H1 (cell line): ENCODE measurements around the gene TOGARAM1. TPM values are rescaled to one million over a fixed set of nuclear protein-coding genes. Genes with fewer than 3 reads are reported as not detected.

Source experiments
- CTCF ChIA-PET: fragments of 300-600 bp; sonication (Branson Sonifier 250); formaldehyde crosslinking; loops from one replicate; lab custom pipeline; 2021; ENCODE audit not compliant: partially characterized antibody; lab: Charles Lee
- POLR2A ChIA-PET: fragments of 300-600 bp; sonication (Branson Sonifier 250); formaldehyde crosslinking; loops from one replicate; lab custom pipeline; 2021; ENCODE audit warnings: inconsistent platforms; ENCODE audit not compliant: partially characterized antibody; lab: Charles Lee
- DNase-seq, 2 experiments: peaks; one replicate each; pipeline versions ENCODE4 v3.0.0 to v3.0.0-alpha.2; 2010 to 2022; ENCODE audit warnings: low spot score in 2 of 2, low read depth in 1 of 2, mixed read lengths in 1 of 2
- FAIRE-seq: peaks from 2 replicates; lab custom pipeline; 2011; peaks lifted over from hg19 to GRCh38; lab: Jason Lieb, UNC
- H2AFZ ChIP-seq: 2 replicates; pipeline ENCODE4 v1.8.1; 2012; ENCODE audit warnings: low read length, inconsistent platforms
- H2AK5ac ChIP-seq: 2 replicates; pipeline ENCODE4 v1.6.1; 2013; ENCODE audit warnings: low read depth, low read length
- H2BK120ac ChIP-seq: replicated peaks from 2 replicates; pipeline ENCODE3; 2013; ENCODE audit warnings: low read depth, low read length, inconsistent platforms
- H2BK12ac ChIP-seq: 2 replicates; pipeline ENCODE4 v1.6.1; 2013; ENCODE audit warnings: low read depth, low read length
- H2BK15ac ChIP-seq: 2 replicates; pipeline ENCODE4 v1.6.1; 2013; ENCODE audit warnings: low read length
- H2BK20ac ChIP-seq: 2 replicates; pipeline ENCODE4 v1.6.1; 2013; ENCODE audit warnings: low read length
- H2BK5ac ChIP-seq: 2 replicates; pipeline ENCODE4 v1.6.1; 2013; ENCODE audit warnings: low read depth, low read length
- H3K14ac ChIP-seq: 2 replicates; pipeline ENCODE4 v1.6.1; 2013; ENCODE audit warnings: inconsistent platforms; ENCODE audit not compliant: insufficient read length
- H3K18ac ChIP-seq: 2 replicates; pipeline ENCODE4 v1.6.1; 2013; ENCODE audit warnings: low read length; ENCODE audit errors: extremely low read depth
- H3K23ac ChIP-seq: 2 replicates; pipeline ENCODE4 v1.6.1; 2013; ENCODE audit warnings: inconsistent platforms; ENCODE audit not compliant: insufficient read length
- H3K23me2 ChIP-seq: 2 replicates; pipeline ENCODE4 v1.6.1; 2013; ENCODE audit warnings: low read depth, low read length
- H3K27ac ChIP-seq: 2 replicates; pipeline ENCODE4 v1.6.1; 2011; ENCODE audit warnings: low read depth, low read length, inconsistent platforms
- H3K27me3 ChIP-seq, 4 experiments: replicated peaks in 1 of 4; 1 replicate in 1 of 4; 2 replicates in 3 of 4; pipeline versions ENCODE4 v1.6.1 to v1.8.1; 2011 to 2013; ENCODE audit warnings: low read length in 3 of 4, mild to moderate bottlenecking in 3 of 4, inconsistent platforms in 2 of 4, mixed read lengths in 2 of 4, moderate library complexity in 1 of 4; ENCODE audit not compliant: control insufficient read depth in 3 of 4, insufficient read depth in 3 of 4; ENCODE audit errors: extremely low read depth in 1 of 4
- H3K36me3 ChIP-seq, 4 experiments: 2 replicates each; pipeline versions ENCODE4 v1.6.1 to v1.8.1; 2011 to 2013; ENCODE audit warnings: mild to moderate bottlenecking in 4 of 4, low read length in 3 of 4, moderate library complexity in 2 of 4, control low read depth in 1 of 4, inconsistent platforms in 1 of 4; ENCODE audit not compliant: insufficient read depth in 4 of 4, control insufficient read depth in 2 of 4
- H3K4ac ChIP-seq: replicated peaks from 2 replicates; pipeline ENCODE3; 2013; ENCODE audit warnings: low read length, low read depth, mixed read lengths, inconsistent platforms; ENCODE audit not compliant: insufficient read length
- H3K4me1 ChIP-seq, 4 experiments: replicated peaks in 1 of 4; 1 replicate in 1 of 4; 2 replicates in 3 of 4; pipeline versions ENCODE4 v1.6.1 to v1.8.1; 2011 to 2013; ENCODE audit warnings: low read length in 3 of 4, inconsistent platforms in 2 of 4, mixed read lengths in 1 of 4; ENCODE audit not compliant: insufficient read depth in 4 of 4, control insufficient read depth in 3 of 4
- H3K4me2 ChIP-seq, 2 experiments: 2 replicates each; pipeline versions ENCODE4 v1.6.1 to v1.8.1; 2011 to 2013; ENCODE audit warnings: low read depth in 2 of 2, low read length in 2 of 2, control low read depth in 1 of 2, inconsistent platforms in 1 of 2, mild to moderate bottlenecking in 1 of 2; ENCODE audit not compliant: insufficient read depth in 1 of 2
- H3K4me3 ChIP-seq, 4 experiments: fragments of 200-600, 300-600 bp in 1 of 4; sonication (generic), shearing (Covaris generic), sonication (Bioruptor Twin) in 1 of 4; 2 replicates each; pipeline versions ENCODE4 v1.5.1 to v1.8.1; 2011 to 2016; ENCODE audit warnings: low read length in 4 of 4, low read depth in 3 of 4, control low read depth in 2 of 4, inconsistent platforms in 2 of 4, mild to moderate bottlenecking in 2 of 4, mixed read lengths in 1 of 4, moderate library complexity in 1 of 4; ENCODE audit not compliant: insufficient read depth in 2 of 4; ENCODE audit errors: extremely low read depth in 1 of 4
- H3K56ac ChIP-seq: replicated peaks from 2 replicates; pipeline ENCODE3; 2013; ENCODE audit warnings: low read depth, mild to moderate bottlenecking, mixed read lengths, low read length, inconsistent platforms; ENCODE audit not compliant: insufficient read length
- H3K79me1 ChIP-seq: 2 replicates; pipeline ENCODE4 v1.6.1; 2013; ENCODE audit warnings: low read depth, low read length, control low read depth
- H3K79me2 ChIP-seq, 2 experiments: 2 replicates each; pipeline versions ENCODE4 v1.6.1 to v1.8.1; 2012 to 2013; ENCODE audit warnings: low read length in 2 of 2, mild to moderate bottlenecking in 2 of 2, inconsistent platforms in 1 of 2; ENCODE audit not compliant: insufficient read depth in 2 of 2, control insufficient read depth in 1 of 2
- H3K9ac ChIP-seq, 4 experiments: replicated peaks in 1 of 4; 1 replicate in 1 of 4; 2 replicates in 3 of 4; pipeline versions ENCODE4 v1.6.1 to v1.8.1; 2011 to 2013; ENCODE audit warnings: low read depth in 3 of 4, low read length in 3 of 4, control low read depth in 2 of 4, mild to moderate bottlenecking in 2 of 4, moderate library complexity in 2 of 4, inconsistent platforms in 1 of 4; ENCODE audit errors: extremely low read depth in 1 of 4
- H3K9me3 ChIP-seq, 2 experiments: 2 replicates each; pipeline versions ENCODE4 v1.6.1 to v1.8.1; 2012 to 2013; ENCODE audit warnings: mild to moderate bottlenecking in 2 of 2, moderate library complexity in 2 of 2, control low read depth in 1 of 2, inconsistent platforms in 1 of 2, low read depth in 1 of 2, low read length in 1 of 2, mixed read lengths in 1 of 2; ENCODE audit not compliant: insufficient read depth in 2 of 2
- H4K20me1 ChIP-seq, 2 experiments: replicated peaks in 1 of 2; 2 replicates each; pipeline versions ENCODE3 to v1.8.1; 2011 to 2013; ENCODE audit warnings: inconsistent platforms in 2 of 2, low read length in 2 of 2, mild to moderate bottlenecking in 1 of 2; ENCODE audit not compliant: insufficient read depth in 2 of 2, control insufficient read depth in 1 of 2
- H4K5ac ChIP-seq: 2 replicates; pipeline ENCODE4 v1.6.1; 2013; ENCODE audit warnings: low read length, low read depth, mixed read lengths, inconsistent platforms; ENCODE audit not compliant: insufficient read length
- H4K8ac ChIP-seq: 2 replicates; pipeline ENCODE4 v1.8.0; 2013; ENCODE audit warnings: mild to moderate bottlenecking, moderate library complexity, low read length, inconsistent platforms; ENCODE audit not compliant: insufficient read depth; ENCODE audit errors: extremely low read depth
- H4K91ac ChIP-seq: replicated peaks from 2 replicates; pipeline ENCODE3; 2013; ENCODE audit warnings: low read length, mixed read lengths, inconsistent platforms; ENCODE audit not compliant: insufficient read length
- E2F6 ChIP-seq: IDR thresholded peaks from 2 replicates; pipeline ENCODE4 v1.6.1; 2012; ENCODE audit warnings: inconsistent platforms
- EGR1 ChIP-seq: IDR thresholded peaks from 2 replicates; pipeline ENCODE4 v1.6.1; 2011; ENCODE audit warnings: low read depth, low read length, borderline replicate concordance
- USF2 ChIP-seq: IDR thresholded peaks from 2 replicates; pipeline ENCODE4 v1.6.1; 2011; ENCODE audit warnings: low read length, improper control_type of control experiment
- polyA plus RNA-seq, 7 experiments: library from polyadenylated mRNA; depleted of rRNA in 3 of 7; stranded (reverse) in 5 of 7; unstranded in 2 of 7; fragments of >200 nt in 5 of 7; fragments of 200-250 nt in 2 of 7; gene quantifications; 1 replicate in 5 of 7; 2 replicates in 1 of 7; 4 replicates in 1 of 7; pipeline versions ENCODE4 v1.2.1 to v1.2.3, GENCODE V29; 2011 to 2013; ENCODE audit warnings: missing spikeins in 2 of 7, mixed read lengths in 2 of 7
- total RNA-seq: library from RNA; stranded (reverse); fragmentation: NEBNext Ultra II Directional; extraction: Animal tissue kit (Norgen Biotek cat#: 25700); gene quantifications from 2 replicates; pipeline ENCODE4 v1.2.1, GENCODE V29; 2021

Gene TOGARAM1
- total and polyA plus RNA-seq, 2 of the 8 experiments (the other 6 are each of a cell fraction or from before 2014, with no cell fraction given), result 2.5 to 6.8 TPM

GRCh38 chr14:44979740-44980356 is 17.9 kb downstream of the TOGARAM1 start:
- peaks cover 0 to 1% (median 0%) of the 10 kb centered on the region in 4 experiments; a peak in 1 of 7 replicates for H3K27me3 ChIP-seq
- H3K9me3 ChIP-seq, result no peaks in the 10 kb centered on the region
- H3K36me3 ChIP-seq, result no peaks in the 10 kb centered on the region
- no peak overlapping the region for H2BK15ac ChIP-seq
- POLR2A ChIA-PET, result interaction anchor here (1.4 to 1.8 kb wide), 2 partner anchors 18 to 30 kb away, joined by 3 to 9 read pairs; partner anchors contain the start of genes KLHL28 and TOGARAM1
- H3K18ac ChIP-seq, result no peak overlapping the region
- H2BK5ac ChIP-seq, result no peak overlapping the region
- no peak overlapping the region for H4K5ac ChIP-seq
- TF ChIP-seq E2F6, result no peak
- no peak for TF ChIP-seq EGR1
- no peak for TF ChIP-seq USF2
- no peak for FAIRE-seq
- CTCF ChIA-PET, result interaction anchor here (0.6 to 1.8 kb wide), 3 partner anchors 16 to 156 kb away, joined by 3 to 7 read pairs (median 3); partner anchors contain the start of gene FANCM
- H3K4me2 ChIP-seq, result no peak overlapping the region
- no peak overlapping the region for H3K23ac ChIP-seq
- no peak overlapping the region for H4K8ac ChIP-seq
- no peak overlapping the region for H3K4ac ChIP-seq
- H3K23me2 ChIP-seq, result no peaks in the 10 kb centered on the region
- no peak overlapping the region for H3K56ac ChIP-seq
- no peak overlapping the region for H4K91ac ChIP-seq
- H3K79me2 ChIP-seq, result peaks cover 0 to 34% of the 10 kb centered on the region in 2 experiments; a peak in 2 of 4 replicates
- H3K4me1 ChIP-seq, result no peaks in the 10 kb centered on the region
- no peak for DNase-seq
- no peak overlapping the region for H2AK5ac ChIP-seq
- no peaks in the 10 kb centered on the region; the same call in 1 of the 2 replicates for H3K79me1 ChIP-seq
- H3K27ac ChIP-seq, result no peak overlapping the region
- H2AFZ ChIP-seq, result no peak overlapping the region
- no peaks in the 10 kb centered on the region for H4K20me1 ChIP-seq
- no peak overlapping the region for H3K14ac ChIP-seq
- no peak overlapping the region for H3K4me3 ChIP-seq
- H2BK120ac ChIP-seq, result no peak overlapping the region
- no peak overlapping the region for H2BK12ac ChIP-seq
- H2BK20ac ChIP-seq, result no peak overlapping the region
- no peak overlapping the region for H3K9ac ChIP-seq
